HG02884 (cell line): ENCODE results near the gene EFNA5.

ENCODE experiments used
- ATAC-seq: cut with Tn5 transposase; IDR thresholded peaks from one replicate; pipeline ENCODE4 v1.9.1; 2021; ENCODE audit warnings: mild to moderate bottlenecking, moderate library complexity; ENCODE audit not compliant: unreplicated experiment

EFNA5 gene

GRCh38 chr5:107604990-107605389, 65.7 kb downstream of the EFNA5 start:
- no peak for ATAC-seq

GRCh38 chr5:107604146-107604910, 66.4 kb downstream of the EFNA5 start:
- no peak for ATAC-seq

GRCh38 chr5:107603349-107603748, 67.4 kb downstream of the EFNA5 start:
- ATAC-seq: no peak

GRCh38 chr5:107602896-107603295, 67.8 kb downstream of the EFNA5 start:
- ATAC-seq: no peak

- no peak for ATAC-seq
These were observed 69.7 kb downstream of the EFNA5 start for GRCh38 chr5:107601076-107601475.

GRCh38 chr5:107598958-107599357, 71.8 kb downstream of the EFNA5 start:
- no peak for ATAC-seq

GRCh38 chr5:107597803-107598202, 72.9 kb downstream of the EFNA5 start:
- no peak for ATAC-seq

GRCh38 chr5:107597247-107597646, 73.5 kb downstream of the EFNA5 start:
- ATAC-seq: no peak

GRCh38 chr5:107594253-107595045, 76.3 kb downstream of the EFNA5 start:
- ATAC-seq: no peak

GRCh38 chr5:107593009-107593408, 77.7 kb downstream of the EFNA5 start:
- ATAC-seq: no peak

- ATAC-seq: no peak
These were observed 78.2 kb downstream of the EFNA5 start for GRCh38 chr5:107592515-107592914.

- ATAC-seq: no peak
These were observed 80.1 kb downstream of the EFNA5 start for GRCh38 chr5:107590686-107591085.

- ATAC-seq: no peak
These were observed 81.1 kb downstream of the EFNA5 start for GRCh38 chr5:107589520-107590193.

GRCh38 chr5:107582625-107583024, 88.1 kb downstream of the EFNA5 start:
- no peak for ATAC-seq

GRCh38 chr5:107580889-107581820, 89.6 kb downstream of the EFNA5 start:
- no peak for ATAC-seq

GRCh38 chr5:107578051-107578635, 92.6 kb downstream of the EFNA5 start:
- ATAC-seq: no peak

- no peak for ATAC-seq
These were observed 93.3 kb downstream of the EFNA5 start for GRCh38 chr5:107577394-107577950.

- no peak for ATAC-seq
These were observed 93.9 kb downstream of the EFNA5 start for GRCh38 chr5:107576736-107577393.

- ATAC-seq: no peak
These were observed 94.6 kb downstream of the EFNA5 start for GRCh38 chr5:107576155-107576554.
